HG03280 (cell line): ENCODE data around the gene GPD1.
"Not testable (repeated sequence)": the region's sequence is repeated elsewhere in the genome, so short reads cannot be mapped to it uniquely, and the experiment has no call there.

ENCODE experiments used
- ATAC-seq: cut with Tn5 transposase; IDR thresholded peaks from one replicate; pipeline ENCODE4 v1.9.1; 2021; ENCODE audit warnings: mild to moderate bottlenecking, moderate library complexity; ENCODE audit not compliant: unreplicated experiment

GPD1 gene

DNA sequence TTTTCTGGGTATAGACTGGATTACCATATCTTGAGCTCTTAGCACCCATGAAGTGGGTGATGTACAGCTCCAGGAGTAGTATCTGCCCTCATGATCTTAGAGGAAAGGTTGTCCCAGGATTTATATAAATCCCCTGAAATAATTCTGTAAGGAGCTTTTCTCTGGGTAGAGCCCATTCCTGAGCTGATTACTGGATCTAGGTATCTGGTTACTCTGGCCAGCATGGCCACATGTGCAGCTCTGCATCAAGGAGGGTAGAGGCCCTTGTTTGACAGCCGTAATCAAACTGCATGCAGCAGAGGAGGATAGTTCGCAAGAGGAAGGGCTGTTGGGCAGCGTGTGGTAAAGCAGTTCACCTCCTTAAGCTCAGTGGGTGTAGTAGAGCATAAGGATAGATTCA is 16.7 kb downstream of the GPD1 start:
- no peak for ATAC-seq

DNA sequence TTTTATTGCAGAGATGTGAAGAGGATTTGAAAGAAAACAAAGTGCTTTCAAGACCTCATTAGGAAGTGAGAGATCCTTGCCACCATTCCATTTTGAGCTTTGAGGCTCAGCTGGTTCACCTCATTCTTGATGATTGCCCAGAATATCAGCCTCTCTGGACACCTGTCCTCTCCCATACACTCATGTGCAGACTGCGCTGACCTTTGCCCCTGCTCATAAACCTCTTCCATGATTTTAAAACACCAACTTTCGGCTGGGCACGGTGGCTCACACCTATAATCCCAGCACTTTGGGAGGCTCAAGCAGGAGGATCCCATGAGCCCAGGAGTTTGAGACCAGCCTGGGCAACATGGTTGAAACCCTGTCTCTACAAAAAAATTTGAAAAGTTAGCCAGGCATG is 17.1 kb downstream of the GPD1 start:
- no peak for ATAC-seq

DNA sequence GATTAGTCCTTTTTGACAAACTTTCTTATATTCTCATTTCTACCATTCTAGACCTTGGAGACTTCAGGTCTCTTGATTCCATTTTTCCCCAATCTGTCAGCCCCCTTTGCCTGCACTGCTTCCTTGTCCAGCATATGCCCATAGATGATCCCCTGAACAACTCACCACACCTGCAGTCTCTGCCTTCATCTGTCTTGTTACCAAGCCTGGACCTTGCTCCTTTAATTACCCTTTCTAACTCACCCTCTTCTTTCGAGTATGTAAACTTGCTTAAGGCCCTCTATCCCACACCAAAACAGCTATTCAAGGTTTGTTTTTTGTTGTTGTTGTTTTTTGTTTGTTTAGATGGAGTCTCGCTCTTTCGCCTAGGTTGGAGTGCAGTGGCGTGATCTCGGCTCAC is 17.8 kb downstream of the GPD1 start:
- ATAC-seq = no peak

DNA sequence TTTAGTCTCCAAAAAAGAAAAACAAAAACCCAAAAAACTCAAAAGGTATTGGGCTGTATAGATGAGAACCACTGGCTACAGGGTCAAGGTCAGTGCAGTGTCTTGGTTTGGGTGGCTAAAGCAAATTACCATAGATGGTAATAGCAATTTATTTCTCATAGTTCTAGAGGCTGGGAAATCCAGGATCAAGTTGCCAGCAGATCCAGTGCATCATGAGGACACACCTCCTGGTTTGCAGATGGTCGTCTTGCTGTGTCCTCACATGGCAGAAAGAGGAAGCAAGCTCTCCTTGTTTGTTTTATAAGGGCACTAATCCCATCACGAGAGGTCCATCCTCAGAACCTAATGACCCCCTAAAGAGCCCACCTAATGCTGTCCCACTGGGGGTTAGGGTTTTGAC is 19.4 kb downstream of the GPD1 start:
- no peak for ATAC-seq

DNA sequence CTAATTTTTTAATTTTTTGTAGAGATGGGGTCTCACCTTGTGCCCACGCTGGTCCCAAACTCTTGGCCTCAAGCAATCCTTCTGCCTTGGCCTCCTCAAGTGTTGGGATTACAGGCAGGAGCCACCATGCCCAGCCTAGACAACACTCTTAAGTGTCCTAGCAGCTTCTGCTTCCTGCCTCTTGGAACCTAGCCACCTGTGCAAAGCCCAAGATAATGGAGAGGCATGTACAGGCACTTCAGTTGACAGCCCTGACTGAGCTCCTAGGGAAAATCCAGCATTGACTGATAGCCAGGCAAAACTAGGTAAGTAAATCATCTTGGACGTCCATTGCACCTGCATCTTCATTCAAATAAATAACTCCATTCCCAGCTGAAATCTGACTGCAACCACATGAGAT is 23.7 kb downstream of the GPD1 start:
- no peak for ATAC-seq

DNA sequence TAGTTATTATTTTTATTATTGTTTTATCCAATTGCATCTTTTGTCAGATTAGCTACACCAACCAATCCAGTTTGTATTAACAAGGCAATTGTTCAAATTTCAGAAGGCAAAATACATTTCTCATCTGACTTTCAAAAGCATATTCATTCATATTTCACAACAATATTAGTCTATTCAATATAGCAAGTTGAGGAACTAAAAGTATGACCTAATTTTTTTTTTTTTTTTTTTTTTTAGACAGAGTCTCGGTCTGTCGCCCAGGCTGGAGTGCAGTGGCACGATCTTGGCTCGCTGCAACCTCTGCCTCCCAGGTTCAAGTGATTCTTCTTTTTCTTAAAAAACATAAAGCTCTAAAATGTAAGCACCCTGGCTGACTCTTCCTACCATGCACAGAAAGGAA is 25.5 kb downstream of the GPD1 start:
- no peak for ATAC-seq

DNA sequence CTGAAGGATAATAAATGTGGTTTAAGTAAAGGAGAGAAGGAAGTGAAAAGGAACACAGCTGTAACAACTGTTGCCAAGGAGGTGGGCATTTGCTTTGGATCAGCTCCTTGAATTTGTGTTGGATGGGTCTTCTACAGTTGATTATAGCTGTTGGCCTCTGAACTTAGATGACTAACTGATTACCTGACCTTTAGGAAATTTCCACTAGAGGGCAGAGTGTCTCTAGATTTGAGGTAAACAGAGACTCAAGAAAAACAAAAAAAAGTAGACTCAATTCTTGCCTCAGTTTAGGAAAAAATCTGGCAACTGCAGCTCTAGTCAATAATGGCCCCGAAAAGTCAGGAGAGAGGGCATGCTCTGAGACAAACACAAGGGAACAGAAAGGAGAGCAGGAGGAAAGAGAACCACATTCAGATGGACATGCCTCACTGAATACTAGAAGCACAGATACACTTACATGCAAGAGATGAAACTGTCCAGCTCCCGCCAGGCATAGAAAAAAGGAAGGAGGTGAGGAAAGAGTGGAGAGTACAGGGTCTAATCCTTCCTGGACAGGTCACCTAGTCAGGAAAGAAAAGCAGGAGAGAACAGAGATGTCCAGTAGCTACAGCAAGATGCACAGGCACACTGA is 28.8 kb downstream of the GPD1 start:
- ATAC-seq = no peak

DNA sequence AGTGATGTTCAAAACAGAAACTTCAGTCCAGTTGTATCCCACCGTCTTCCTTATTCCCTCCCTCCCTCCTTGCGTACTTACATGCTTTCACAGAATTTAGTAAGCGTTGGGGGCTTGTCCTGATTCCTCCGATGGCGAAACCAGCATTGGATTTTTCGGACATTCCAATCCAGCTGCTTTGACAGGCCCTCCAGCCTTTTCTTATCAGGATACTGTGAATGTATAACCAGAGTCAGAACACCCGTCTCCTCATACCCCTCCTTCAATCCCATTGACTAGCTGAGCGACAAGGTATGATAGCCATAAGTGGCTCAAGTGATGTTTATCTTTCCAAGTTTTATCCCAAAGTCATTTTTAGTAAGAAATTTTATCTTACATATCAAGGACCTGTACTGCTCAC is 39.2 kb downstream of the GPD1 start:
- no peak for ATAC-seq

DNA sequence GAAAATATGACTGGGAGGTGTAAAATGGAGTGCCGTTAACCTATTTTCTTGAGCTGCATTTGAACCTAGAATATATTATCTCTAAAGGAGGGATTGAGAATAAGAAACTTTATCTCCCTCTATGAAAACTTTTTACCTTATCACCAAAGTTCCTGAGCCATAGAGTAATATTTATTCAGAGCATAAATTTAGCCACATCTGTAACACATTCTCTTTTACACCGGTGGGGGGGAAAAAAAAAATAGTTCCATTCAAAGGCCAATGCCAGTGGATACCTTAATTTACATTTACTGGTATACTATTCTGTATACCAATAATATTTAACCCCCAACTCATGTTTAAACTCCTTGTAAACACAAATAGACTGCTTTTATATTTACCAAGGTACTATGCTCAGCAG is 41.6 kb downstream of the GPD1 start:
- ATAC-seq = no peak

DNA sequence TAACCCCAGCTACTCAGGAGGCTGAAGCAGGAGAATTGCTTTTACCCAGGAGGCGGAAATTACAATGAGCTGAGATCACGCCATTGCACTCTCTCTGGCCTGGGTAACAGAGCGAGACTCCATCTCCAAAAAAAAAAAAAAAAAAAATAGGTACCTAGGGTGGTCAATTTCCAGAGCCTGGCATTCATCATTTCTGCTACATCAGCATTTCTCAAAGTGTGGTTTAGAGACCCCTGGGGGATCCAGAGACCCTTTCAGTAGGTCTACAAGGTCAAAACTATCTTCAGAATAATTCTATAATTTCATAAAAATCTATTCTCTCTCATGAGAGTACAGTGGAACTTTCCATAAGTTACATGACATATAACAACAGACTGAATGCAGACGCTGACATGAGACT is 43.5 kb downstream of the GPD1 start:
- ATAC-seq = no peak

DNA sequence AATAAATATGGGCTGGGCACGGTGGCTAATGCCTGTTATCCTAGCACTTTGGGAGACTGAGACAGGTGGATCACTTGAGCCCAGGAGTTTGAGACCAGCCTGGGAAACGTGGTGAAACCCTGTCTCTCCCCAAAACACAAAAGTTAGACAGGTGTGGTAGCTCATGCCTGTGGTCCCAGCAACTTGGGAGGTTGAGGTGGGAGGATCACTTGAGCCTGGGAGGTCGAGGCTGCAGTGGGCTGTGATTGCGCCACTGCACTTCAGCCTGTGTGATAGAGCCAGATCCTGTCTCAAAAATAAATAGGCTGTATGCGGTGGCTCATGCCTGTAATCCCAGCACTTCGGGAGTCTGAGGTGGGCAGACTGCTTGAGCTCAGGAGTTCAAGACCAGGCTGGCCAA is 44.2 kb downstream of the GPD1 start:
- ATAC-seq = not testable (repeated sequence)

DNA sequence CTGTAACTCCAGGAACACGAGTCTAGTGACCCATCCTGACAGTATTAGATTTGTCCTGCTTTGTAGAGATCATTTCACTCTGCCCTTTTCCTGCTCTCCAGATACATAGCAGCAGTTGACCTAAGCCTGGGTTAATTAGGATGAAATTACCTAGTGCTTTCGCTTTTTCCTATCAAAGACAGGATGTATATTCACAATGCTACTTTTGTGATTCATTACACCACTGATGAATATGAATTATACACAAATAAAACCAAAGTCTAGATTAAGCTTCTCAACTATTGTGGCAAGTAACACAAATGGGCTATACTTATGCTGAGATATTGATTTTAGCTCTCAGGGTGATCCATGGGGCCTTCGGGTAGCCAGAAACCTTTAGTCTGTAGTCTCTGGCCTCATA is 45.5 kb downstream of the GPD1 start:
- no peak for ATAC-seq

DNA sequence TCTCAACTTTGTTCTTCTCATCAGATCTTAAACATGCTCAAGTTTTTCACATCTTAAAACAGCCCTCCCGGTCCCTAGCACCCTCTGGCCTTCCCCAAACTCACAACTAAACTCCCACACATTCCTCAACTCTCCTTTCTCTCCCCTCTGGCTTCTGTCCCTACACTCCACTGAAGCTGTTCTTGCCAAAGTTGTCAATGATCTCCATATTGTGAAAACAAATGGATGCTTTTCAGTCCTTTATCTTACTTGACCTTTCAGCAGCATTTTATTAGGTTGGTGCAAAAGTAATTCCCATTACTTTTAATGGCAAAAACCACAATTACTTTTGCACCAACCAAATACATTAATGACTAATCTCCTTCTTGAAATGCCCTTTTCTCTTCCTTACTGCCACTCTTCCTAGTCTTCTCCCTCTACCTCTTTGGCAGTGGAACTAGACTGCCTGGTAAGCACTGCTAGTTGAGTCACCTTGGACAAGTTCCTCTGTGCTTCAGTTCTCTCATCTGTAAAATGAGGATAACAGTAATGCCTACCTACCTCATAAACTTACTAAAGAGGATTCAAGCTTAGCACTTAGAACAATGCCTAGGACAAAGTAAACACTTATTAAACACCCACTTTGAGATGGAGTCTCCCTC is 47.4 kb downstream of the GPD1 start:
- ATAC-seq = no peak

DNA sequence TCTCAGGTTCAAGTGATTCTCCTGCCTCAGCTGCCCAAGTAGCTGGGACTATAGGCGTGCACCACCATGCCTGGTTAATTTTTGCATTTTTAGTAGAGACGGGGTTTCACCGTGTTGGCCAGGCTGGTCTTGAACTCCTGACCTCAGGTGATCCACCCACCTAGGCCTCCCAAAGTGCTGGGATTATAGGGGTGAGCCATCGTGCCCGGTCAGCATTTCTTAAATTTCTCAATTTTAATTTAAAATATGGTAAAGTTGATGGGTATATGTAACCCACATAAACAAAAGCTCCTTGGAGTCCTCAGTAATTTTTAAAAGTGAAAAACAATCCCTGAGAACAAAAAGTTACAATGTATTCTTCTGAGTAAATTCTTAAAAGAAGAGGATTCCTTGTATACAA is 51.1 kb downstream of the GPD1 start:
- not testable (repeated sequence) for ATAC-seq

DNA sequence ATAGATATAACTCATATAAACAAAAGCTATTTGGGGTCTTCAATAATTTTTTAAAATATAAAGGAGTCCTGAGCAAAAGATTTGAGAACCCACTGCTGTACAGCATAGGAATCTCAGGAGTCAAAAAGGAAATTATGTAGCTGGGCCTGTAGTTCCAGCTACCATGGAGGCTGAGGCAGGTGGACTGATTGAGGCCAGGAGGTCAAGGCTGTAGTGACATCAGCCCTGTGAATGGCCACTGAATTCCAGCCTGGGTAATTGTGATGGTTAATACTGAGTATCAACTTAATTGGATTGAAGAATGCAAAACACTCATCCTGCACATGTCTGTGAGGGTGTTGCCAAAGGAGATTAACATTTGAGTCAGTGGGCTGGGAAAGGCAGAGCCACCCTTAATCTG is 52.8 kb downstream of the GPD1 start:
- ATAC-seq = no peak

DNA sequence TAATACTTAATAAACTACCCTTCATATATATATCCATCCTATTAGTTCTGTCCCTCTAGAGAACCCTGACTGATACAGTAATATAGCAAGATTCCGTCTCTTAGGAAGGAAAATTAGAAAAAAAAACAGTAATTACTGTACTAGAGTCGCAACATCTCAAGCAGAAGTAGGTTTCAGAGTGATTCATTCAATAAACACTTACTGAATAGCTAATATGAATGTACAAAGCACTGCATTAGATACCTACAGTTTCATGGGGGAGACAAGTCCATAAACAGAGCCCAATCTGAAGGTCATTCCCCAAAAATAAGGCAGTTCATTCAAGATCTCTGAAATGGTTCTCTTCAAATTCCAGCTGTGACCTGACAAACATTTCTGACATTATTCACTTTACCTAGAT is 53.5 kb downstream of the GPD1 start:
- ATAC-seq = no peak

DNA sequence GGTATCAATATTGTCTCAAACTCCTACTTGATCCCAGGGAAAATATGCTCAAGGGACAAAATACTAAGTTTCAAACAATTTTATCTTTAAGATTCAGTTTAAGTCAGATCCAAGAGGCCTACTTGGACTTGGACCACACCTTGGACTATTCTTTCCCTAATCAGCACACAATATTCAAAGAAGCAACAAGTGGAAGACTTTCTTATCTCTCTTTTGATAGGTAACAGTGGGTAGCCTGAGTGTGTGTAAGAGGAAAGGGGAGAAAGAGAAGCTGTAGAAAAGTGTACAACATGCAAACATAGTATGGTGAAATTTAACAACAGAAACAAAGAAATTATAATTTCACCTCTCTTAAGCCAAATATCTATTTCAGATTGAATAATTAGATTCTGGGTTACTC is 56.8 kb downstream of the GPD1 start:
- no peak for ATAC-seq
